ENCODE measurements around the gene KLRD1.
"Not testable (repeated sequence)": the region's sequence is repeated elsewhere in the genome, so short reads cannot be mapped to it uniquely, and the experiment has no call there.

DNA sequence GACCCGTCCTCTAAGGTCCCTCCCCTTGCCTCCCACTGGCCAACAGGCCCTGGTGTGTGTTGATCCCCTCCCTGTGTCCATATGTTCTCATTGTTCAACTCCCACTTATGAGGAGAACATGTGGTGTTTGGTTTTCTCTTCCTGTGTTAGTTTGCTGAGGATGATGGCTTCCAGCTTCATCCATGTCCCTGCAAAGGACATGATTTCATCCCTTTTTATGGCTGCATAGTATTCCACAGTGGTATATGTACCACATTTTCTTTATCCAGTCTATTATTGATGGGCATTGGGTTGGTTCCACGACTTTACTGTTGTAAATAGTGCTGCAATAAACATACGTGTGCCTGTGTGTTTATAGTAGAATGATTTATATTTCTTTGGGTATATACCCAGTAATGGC, 43.8 kb downstream of the KLRD1 start:
- not testable (repeated sequence) for TF ChIP-seq POLR2A (IDR thresholded peaks at IDR 0.05)
- TF ChIP-seq, protein P1, sequence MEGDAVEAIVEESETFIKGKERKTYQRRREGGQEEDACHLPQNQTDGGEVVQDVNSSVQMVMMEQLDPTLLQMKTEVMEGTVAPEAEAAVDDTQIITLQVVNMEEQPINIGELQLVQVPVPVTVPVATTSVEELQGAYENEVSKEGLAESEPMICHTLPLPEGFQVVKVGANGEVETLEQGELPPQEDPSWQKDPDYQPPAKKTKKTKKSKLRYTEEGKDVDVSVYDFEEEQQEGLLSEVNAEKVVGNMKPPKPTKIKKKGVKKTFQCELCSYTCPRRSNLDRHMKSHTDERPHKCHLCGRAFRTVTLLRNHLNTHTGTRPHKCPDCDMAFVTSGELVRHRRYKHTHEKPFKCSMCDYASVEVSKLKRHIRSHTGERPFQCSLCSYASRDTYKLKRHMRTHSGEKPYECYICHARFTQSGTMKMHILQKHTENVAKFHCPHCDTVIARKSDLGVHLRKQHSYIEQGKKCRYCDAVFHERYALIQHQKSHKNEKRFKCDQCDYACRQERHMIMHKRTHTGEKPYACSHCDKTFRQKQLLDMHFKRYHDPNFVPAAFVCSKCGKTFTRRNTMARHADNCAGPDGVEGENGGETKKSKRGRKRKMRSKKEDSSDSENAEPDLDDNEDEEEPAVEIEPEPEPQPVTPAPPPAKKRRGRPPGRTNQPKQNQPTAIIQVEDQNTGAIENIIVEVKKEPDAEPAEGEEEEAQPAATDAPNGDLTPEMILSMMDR (IDR thresholded peaks at IDR 0.05), result not testable (repeated sequence)
